HEK293 (cell line): ENCODE data around the gene SEMA4F.

Experiments used
- CTCF ChIA-PET: fragments of 350-600 bp; formaldehyde crosslinking; extraction: SDS; loops from one replicate; lab custom pipeline; 2021; ENCODE audit warnings: antibody characterized with exemption; lab: Yijun Ruan, JAX
- POLR2A ChIA-PET: fragments of 300-600 bp; formaldehyde crosslinking; extraction: SDS; loops from one replicate; lab custom pipeline; 2020; ENCODE audit warnings: antibody characterized with exemption, inconsistent platforms; lab: Yijun Ruan, JAX
- H3K27ac ChIP-seq: fragments of 200-500 bp; sonication (Bioruptor generic); 2 replicates; pipeline ENCODE4 v1.5.1; 2014; ENCODE audit warnings: low read depth, low read length, control low read depth, inconsistent platforms; ENCODE audit errors: extremely low read depth
- H3K36me3 ChIP-seq, 2 experiments: fragments of 200-500 bp in 1 of 2; sonication (Bioruptor generic) in 1 of 2; 1 replicate in 1 of 2; 2 replicates in 1 of 2; pipeline ENCODE4 v1.5.1; 2014 to 2017; ENCODE audit warnings: inconsistent platforms in 2 of 2, low read length in 2 of 2; ENCODE audit not compliant: control insufficient read depth in 2 of 2, insufficient read depth in 1 of 2
- H3K4me1 ChIP-seq: fragments of 200-500 bp; sonication (Bioruptor generic); 2 replicates; pipeline ENCODE4 v1.5.1; 2014; ENCODE audit warnings: mild to moderate bottlenecking, low read length, inconsistent platforms; ENCODE audit not compliant: control insufficient read depth, insufficient read depth
- H3K4me3 ChIP-seq: 2 replicates; pipeline ENCODE4 v1.5.1; 2011; ENCODE audit warnings: low read depth, mild to moderate bottlenecking, control low read depth, low read length, moderate library complexity
- H3K9me3 ChIP-seq: fragments of 200-500 bp; sonication (Bioruptor generic); 2 replicates; pipeline ENCODE4 v1.5.1; 2014; ENCODE audit warnings: low read depth, low read length, inconsistent platforms; ENCODE audit not compliant: control insufficient read depth, insufficient read depth
- AEBP2 ChIP-seq: fragments of 450-650 bp; formaldehyde crosslinking; IDR thresholded peaks from 2 replicates; pipeline ENCODE4 v1.5.1; 2016; ENCODE audit warnings: missing biosample characterization, missing genetic modification characterization, borderline replicate concordance
- EGR2 ChIP-seq: fragments of 450-650 bp; formaldehyde crosslinking; IDR thresholded peaks from 2 replicates; pipeline ENCODE4 v1.5.1; 2016; ENCODE audit warnings: low read depth, missing biosample characterization, missing genetic modification characterization
- GFI1B ChIP-seq: fragments of 450-650 bp; formaldehyde crosslinking; IDR thresholded peaks from 2 replicates; pipeline ENCODE4 v1.5.1; 2016; ENCODE audit warnings: missing biosample characterization, missing genetic modification characterization
- HOXA7 ChIP-seq: sonication (generic); formaldehyde crosslinking; IDR thresholded peaks from 2 replicates; pipeline ENCODE4 v1.8.1; 2022; ENCODE audit warnings: missing genetic modification reagents, borderline replicate concordance
- KLF1 ChIP-seq: fragments of 450-650 bp; formaldehyde crosslinking; IDR thresholded peaks from 2 replicates; pipeline ENCODE4 v1.5.1; 2016; ENCODE audit warnings: missing biosample characterization, missing genetic modification characterization
- ZBTB17 ChIP-seq: fragments of 450-650 bp; formaldehyde crosslinking; IDR thresholded peaks from 2 replicates; pipeline ENCODE4 v1.5.1; 2016; ENCODE audit warnings: missing biosample characterization, missing genetic modification characterization
- ZBTB20 ChIP-seq: fragments of 450-650 bp; formaldehyde crosslinking; IDR thresholded peaks from 2 replicates; pipeline ENCODE4 v1.5.1; 2016; ENCODE audit warnings: missing biosample characterization, missing genetic modification characterization
- ZFHX2 ChIP-seq: fragments of 450-650 bp; formaldehyde crosslinking; conservative IDR thresholded peaks from 2 replicates; pipeline ENCODE4 v1.5.1; 2016; ENCODE audit warnings: missing biosample characterization, missing genetic modification characterization
- ZFP41 ChIP-seq: fragments of 450-650 bp; formaldehyde crosslinking; IDR thresholded peaks from 2 replicates; pipeline ENCODE4 v1.5.1; 2016; ENCODE audit warnings: missing biosample characterization, missing genetic modification characterization, borderline replicate concordance
- ZNF133 ChIP-seq: fragments of 450-650 bp; formaldehyde crosslinking; IDR thresholded peaks from 2 replicates; pipeline ENCODE4 v1.5.1; 2016; ENCODE audit warnings: missing biosample characterization, missing genetic modification characterization
- ZNF2 ChIP-seq: fragments of 450-650 bp; formaldehyde crosslinking; IDR thresholded peaks from 2 replicates; pipeline ENCODE4 v1.5.1; 2016; ENCODE audit warnings: missing biosample characterization, missing genetic modification characterization
- ZNF211 ChIP-seq: fragments of 450-650 bp; formaldehyde crosslinking; IDR thresholded peaks from 2 replicates; pipeline ENCODE4 v1.5.1; 2016; ENCODE audit warnings: low read depth, missing biosample characterization, missing genetic modification characterization
- ZNF274 ChIP-seq, 2 experiments: fragments of 200-500 bp in 1 of 2; fragments of 450-650 bp in 1 of 2; sonication (Bioruptor generic) in 1 of 2; formaldehyde crosslinking in 1 of 2; IDR thresholded peaks; 2 replicates each; pipeline versions ENCODE4 v1.5.1 to v1.6.1; 2014 to 2016; ENCODE audit warnings: borderline replicate concordance in 1 of 2, inconsistent platforms in 1 of 2, low read length in 1 of 2, missing biosample characterization in 1 of 2, missing genetic modification characterization in 1 of 2
- ZNF302 ChIP-seq: fragments of 450-650 bp; formaldehyde crosslinking; IDR thresholded peaks from 2 replicates; pipeline ENCODE4 v1.5.1; 2016; ENCODE audit warnings: missing biosample characterization, missing genetic modification characterization, low read depth
- ZNF37A ChIP-seq: fragments of 450-650 bp; IDR thresholded peaks from 2 replicates; pipeline ENCODE4 v1.5.1; 2018; ENCODE audit warnings: missing biosample characterization, missing genetic modification characterization
- ZNF426 ChIP-seq: fragments of 450-650 bp; formaldehyde crosslinking; IDR thresholded peaks from 2 replicates; pipeline ENCODE4 v1.5.1; 2017; ENCODE audit warnings: missing biosample characterization, missing genetic modification characterization, mild to moderate bottlenecking, inconsistent platforms, moderate library complexity
- ZNF561 ChIP-seq: fragments of 450-650 bp; IDR thresholded peaks from 2 replicates; pipeline ENCODE4 v1.5.1; 2018; ENCODE audit warnings: missing biosample characterization, missing genetic modification characterization, borderline replicate concordance
- ZNF624 ChIP-seq: fragments of 450-650 bp; formaldehyde crosslinking; IDR thresholded peaks from 2 replicates; pipeline ENCODE4 v1.5.1; 2017; ENCODE audit warnings: missing biosample characterization, missing genetic modification characterization
- ZNF654 ChIP-seq: fragments of 450-650 bp; formaldehyde crosslinking; IDR thresholded peaks from 2 replicates; pipeline ENCODE4 v1.5.1; 2016; ENCODE audit warnings: low read depth, missing biosample characterization, missing genetic modification characterization
- ZNF701 ChIP-seq: fragments of 450-650 bp; formaldehyde crosslinking; IDR thresholded peaks from 2 replicates; pipeline ENCODE4 v1.5.1; 2016; ENCODE audit warnings: missing biosample characterization, missing genetic modification characterization
- ZNF768 ChIP-seq: fragments of 450-650 bp; formaldehyde crosslinking; IDR thresholded peaks from 2 replicates; pipeline ENCODE4 v1.5.1; 2018; ENCODE audit warnings: missing biosample characterization, mild to moderate bottlenecking, missing genetic modification characterization
- ZSCAN18 ChIP-seq: fragments of 450-650 bp; formaldehyde crosslinking; IDR thresholded peaks from 2 replicates; pipeline ENCODE4 v1.5.1; 2016; ENCODE audit warnings: missing biosample characterization, missing genetic modification characterization

Gene SEMA4F

GRCh38 chr2:74655579-74655978 is 1.5 kb downstream of the SEMA4F start:
- no peak overlapping the region for H3K27ac ChIP-seq
- H3K9me3 ChIP-seq = no peaks in the 10 kb centered on the region
- H3K4me1 ChIP-seq = no peaks in the 10 kb centered on the region
- H3K4me3 ChIP-seq = no peak overlapping the region
- POLR2A ChIA-PET = no interaction called here
- TF ChIP-seq ZNF274 (IDR thresholded peaks at IDR 0.05; ENCODE audit: low read length) (no peak), ZNF274 (tag by site-specific recombination; IDR thresholded peaks at IDR 0.05; ENCODE audit: borderline replicate concordance) (no peak), EGR2 (tag by site-specific recombination) (peak; percentile 69), ZFHX2 (tag by site-specific recombination) (peak; percentile 78)
- H3K36me3 ChIP-seq = peaks cover 0 to 42% of the 10 kb centered on the region in 2 experiments; a peak in 1 of 3 replicates
- CTCF ChIA-PET = interaction anchor here (0.6 to 0.9 kb wide), 2 partner anchors 22 to 1213 kb away, joined by 3 to 5 read pairs; no protein-coding TSS in a partner anchor

DNA sequence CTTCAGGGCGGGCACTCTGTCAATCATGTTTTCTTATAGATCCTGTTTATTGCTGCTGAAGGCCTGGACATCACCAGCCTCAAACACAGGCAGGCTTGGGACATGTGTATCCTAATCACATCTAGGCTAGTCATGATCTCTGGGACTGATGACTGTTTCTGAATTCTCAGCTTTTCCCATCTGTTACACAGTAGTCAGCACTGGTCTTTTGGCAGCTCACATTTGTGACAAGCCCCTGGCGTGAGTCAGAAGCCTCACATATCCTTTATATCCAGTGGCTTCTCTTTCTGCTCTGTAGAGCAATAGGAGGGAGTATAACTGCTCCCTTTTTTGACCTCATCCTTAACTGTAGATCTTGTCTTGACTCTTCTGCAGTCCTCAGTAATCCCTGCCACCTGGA is 4.5 kb downstream of the SEMA4F start:
- Histone ChIP-seq H3K4me1 (no peaks in the 10 kb centered on the region), H3K27ac (no peak overlapping the region), H3K36me3 (peaks cover 0 to 66% of the 10 kb centered on the region in 2 experiments; a peak in 1 of 3 replicates), H3K9me3 (no peaks in the 10 kb centered on the region), H3K4me3 (no peak overlapping the region)
- CTCF ChIA-PET = no interaction called here
- POLR2A ChIA-PET = no interaction called here
- TF ChIP-seq ZSCAN18 (tag by site-specific recombination) (no peak), KLF1 (tag by site-specific recombination) (no peak), ZNF701 (no peak), ZBTB20 (tag by site-specific recombination) (no peak), ZNF211 (tag by site-specific recombination) (no peak), ZNF37A (no peak)

DNA sequence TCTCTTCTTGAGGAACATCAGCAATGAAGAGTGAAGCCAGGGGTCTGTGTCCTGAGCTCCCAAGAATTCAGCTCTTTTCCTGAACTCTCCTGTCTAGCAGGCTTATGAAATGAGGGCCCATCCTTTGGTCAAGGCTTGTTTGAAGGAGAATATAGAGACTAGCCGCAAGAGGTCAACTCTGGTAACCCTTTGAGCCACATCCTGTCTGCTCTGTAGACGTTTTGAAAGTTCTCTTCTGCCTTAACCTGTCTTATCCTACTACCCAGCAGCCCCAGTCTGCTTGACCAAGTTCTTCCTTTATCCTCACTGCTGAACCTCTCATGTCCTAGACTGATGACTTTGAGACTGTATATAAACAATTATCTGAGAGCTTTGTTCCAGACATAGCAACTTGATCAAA is 5.4 kb downstream of the SEMA4F start:
- H3K9me3 ChIP-seq = no peaks in the 10 kb centered on the region
- no peak overlapping the region for H3K27ac ChIP-seq
- POLR2A ChIA-PET = no interaction called here
- H3K4me3 ChIP-seq = no peak overlapping the region
- peaks cover 0 to 71% of the 10 kb centered on the region in 2 experiments; a peak in 1 of 3 replicates for H3K36me3 ChIP-seq
- no peaks in the 10 kb centered on the region for H3K4me1 ChIP-seq
- TF ChIP-seq HOXA7 (CRISPR knock-in tag) = no peak
- no peak for TF ChIP-seq GFI1B (tag by site-specific recombination)
- TF ChIP-seq ZNF768 = no peak
- no peak for TF ChIP-seq ZNF2 (tag by site-specific recombination)
- no peak for TF ChIP-seq ZSCAN18 (tag by site-specific recombination)
- no peak for TF ChIP-seq ZBTB17
- no peak for TF ChIP-seq ZNF274 (IDR thresholded peaks at IDR 0.05; ENCODE audit: low read length)
- TF ChIP-seq ZNF274 (tag by site-specific recombination; IDR thresholded peaks at IDR 0.05; ENCODE audit: borderline replicate concordance) = no peak
- TF ChIP-seq ZNF133 (tag by site-specific recombination) = no peak
- no peak for TF ChIP-seq ZNF624 (tag by site-specific recombination)
- no peak for TF ChIP-seq ZNF561 (tag by site-specific recombination)
- no peak for TF ChIP-seq AEBP2 (tag by site-specific recombination)
- TF ChIP-seq ZNF426 (tag by site-specific recombination) = no peak
- TF ChIP-seq ZNF302 = no peak
- no peak for TF ChIP-seq ZFP41
- TF ChIP-seq ZNF654 (tag by site-specific recombination) = no peak
- CTCF ChIA-PET = no interaction called here
